GM10248 (cell line): ENCODE results near the gene A1BG.

Source experiments
- CTCF ChIA-PET: fragments of 300-600 bp; sonication (Branson Sonifier 250); formaldehyde crosslinking; extraction: SDS; loops from one replicate; lab custom pipeline; 2021; ENCODE audit warnings: antibody characterized with exemption; lab: Yijun Ruan, JAX
- POLR2A ChIA-PET: fragments of 350-650 bp; sonication (Branson Sonifier 250); formaldehyde crosslinking; extraction: SDS; loops from one replicate; lab custom pipeline; 2020; ENCODE audit warnings: antibody characterized with exemption; lab: Yijun Ruan, JAX
- DNase-seq: peaks from one replicate; pipeline ENCODE4 v3.0.0; 2012; ENCODE audit errors: extremely low spot score
- CTCF ChIP-seq: IDR thresholded peaks from 2 replicates; pipeline ENCODE4 v1.5.1; 2012; ENCODE audit warnings: mild to moderate bottlenecking, low read depth; ENCODE audit errors: extremely low read depth, missing control alignments, control extremely low read depth

A1BG gene

GRCh38 chr19:58394821-58395219 lies 41.5 kb upstream of the A1BG start:
- no peak for DNase-seq
- TF ChIP-seq CTCF = no peak
- ChIA-PET CTCF (no interaction called here), POLR2A (no interaction called here)

DNA sequence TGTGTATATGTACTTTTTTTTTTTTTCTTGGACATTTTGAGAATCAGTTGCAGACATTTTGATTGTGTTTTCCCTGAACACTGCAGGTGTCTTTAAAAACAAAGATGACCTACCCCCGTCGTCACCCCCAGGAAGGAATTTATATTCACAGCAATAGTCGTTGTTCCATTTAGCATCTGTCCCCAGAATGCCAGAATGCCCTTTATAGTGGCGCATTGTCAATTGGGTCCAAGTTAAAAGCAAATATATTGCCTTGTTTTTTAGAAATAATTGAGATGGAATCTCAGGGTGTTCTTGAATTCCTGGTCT lies 40.4 kb upstream of the A1BG start:
- CTCF ChIA-PET = no interaction called here
- POLR2A ChIA-PET = no interaction called here
- DNase-seq = no peak
- TF ChIP-seq CTCF = no peak

DNA sequence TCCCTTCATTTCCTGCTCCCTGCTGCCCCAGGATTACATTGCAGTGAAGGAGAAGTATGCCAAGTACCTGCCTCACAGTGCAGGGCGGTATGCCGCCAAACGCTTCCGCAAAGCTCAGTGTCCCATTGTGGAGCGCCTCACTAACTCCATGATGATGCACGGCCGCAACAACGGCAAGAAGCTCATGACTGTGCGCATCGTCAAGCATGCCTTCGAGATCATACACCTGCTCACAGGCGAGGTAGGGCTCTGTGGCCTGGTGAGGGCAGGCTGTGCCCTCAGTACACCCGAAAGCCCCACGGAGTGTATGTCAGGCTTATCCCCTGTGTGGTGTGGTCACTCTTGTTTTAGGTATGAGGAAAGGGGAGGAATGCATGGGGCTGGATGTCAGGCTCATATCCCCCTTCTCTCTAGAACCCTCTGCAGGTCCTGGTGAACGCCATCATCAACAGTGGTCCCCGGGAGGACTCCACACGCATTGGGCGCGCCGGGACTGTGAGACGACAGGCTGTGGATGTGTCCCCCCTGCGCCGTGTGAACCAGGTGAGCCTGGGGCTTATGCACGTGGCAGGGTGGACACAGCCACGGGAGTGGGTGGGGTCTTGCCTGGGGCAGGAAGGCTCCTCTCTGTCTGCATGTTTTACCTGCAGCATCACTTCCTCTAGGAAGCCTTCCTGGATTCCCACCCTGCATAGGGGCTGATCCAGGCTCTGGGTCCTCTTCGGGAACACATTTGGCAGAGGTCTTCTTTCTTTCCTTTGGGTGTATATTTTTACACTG lies 39.8 kb upstream of the A1BG start:
- TF ChIP-seq CTCF = no peak
- ChIA-PET POLR2A (interaction anchor here (1.2 kb wide), 1 partner anchor 15 kb away, joined by 3 read pairs; the partner anchor contains the start of gene ZNF584), CTCF (interaction anchor here (0.6 kb wide), 1 partner anchor 16 kb away, joined by 3 read pairs; the partner anchor contains the start of gene ZNF584)
- no peak for DNase-seq

- no peak for TF ChIP-seq CTCF
- ChIA-PET POLR2A (interaction anchor here (1.4 kb wide), 1 partner anchor 11 kb away, joined by 5 read pairs; no protein-coding TSS in a partner anchor), CTCF (no interaction called here)
- no peak for DNase-seq
Observed at GRCh38 chr19:58388175-58388526, 34.9 kb upstream of the A1BG start.

DNA sequence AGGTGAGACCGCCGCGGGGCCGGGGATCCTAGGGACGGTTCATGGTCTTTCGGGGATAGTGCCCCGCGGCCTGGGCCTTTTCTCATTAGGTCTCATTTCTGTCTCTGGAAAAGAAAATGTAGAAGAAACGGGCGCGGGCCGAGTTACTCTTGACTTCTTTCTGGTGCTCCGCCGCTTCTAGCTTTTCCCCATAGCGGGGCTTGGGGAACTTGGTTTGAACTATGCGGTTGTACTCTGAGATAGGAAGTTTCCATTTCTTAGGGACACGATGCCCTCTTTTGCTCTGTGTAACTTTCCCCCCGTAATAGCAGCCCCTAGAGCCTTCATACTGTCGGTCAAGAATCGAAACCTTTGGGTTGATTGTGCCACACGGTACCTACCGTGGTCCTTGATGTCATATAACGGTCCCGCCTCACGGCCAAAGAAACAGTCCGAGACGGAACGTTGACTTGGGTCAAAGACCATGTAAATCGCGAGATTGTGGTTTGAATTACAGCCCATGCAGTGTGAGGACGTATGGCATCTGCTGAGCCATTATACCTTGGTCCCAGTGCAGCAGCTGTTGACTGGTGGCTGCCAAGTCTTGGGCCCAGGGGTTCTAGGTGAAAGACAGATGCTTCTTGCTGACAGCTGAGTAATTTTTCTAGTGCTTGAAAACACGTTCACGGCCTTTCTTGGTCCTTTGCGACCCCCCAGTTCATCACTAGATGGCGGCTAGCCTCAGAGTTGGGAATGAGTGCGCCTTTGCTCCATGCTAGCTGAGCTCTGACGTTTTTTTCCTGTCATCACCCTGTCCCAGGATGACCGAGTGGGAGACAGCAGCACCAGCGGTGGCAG lies 34.3 kb upstream of the A1BG start:
- CTCF ChIA-PET = no interaction called here
- peak; percentile 13 for TF ChIP-seq CTCF
- DNase-seq = no peak
- POLR2A ChIA-PET = interaction anchor here (0.5 to 1.4 kb wide), 3 partner anchors 12 to 25 kb away, joined by 3 to 5 read pairs (median 3); partner anchors contain the start of gene ZNF497

DNA sequence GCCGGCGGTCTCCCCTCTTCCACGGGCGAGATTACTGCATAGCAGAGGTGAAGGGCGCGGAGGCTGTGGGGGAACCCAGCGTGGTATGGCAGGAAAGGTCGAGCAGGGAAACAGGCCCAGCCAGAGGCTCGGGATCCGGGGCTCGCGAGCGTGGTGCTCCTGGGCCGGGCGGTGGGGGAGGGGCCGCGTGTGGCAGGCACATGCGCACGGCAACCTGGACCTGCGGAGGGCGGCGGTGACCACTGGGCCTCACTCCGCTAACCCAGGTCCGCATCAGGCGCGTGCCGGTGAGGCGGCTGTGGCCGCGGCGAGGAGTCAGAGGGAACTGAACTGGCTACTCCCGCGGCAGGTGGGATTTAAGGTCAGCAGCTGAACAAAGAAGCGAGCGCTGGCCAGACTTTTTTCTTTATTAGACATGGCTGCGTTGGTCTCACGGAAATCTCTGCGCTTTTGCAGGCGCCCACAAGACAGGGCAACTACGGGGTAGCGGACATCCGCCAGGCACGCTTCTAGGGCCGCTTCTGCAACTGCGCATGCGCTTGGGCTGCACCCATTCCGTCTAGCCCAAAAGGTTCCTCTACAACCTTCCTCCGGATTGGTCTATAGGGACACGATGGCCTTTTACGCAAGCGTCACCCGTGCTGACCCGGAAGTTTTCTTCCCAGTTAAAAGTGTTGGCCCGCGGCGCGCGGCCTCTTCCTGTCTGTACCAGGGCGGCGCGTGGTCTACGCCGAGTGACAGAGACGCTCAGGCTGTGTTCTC lies 33.5 kb upstream of the A1BG start, which contains the start of gene RPS5:
RPS5 (plus strand) TSS at position 694 of the 762 bp plus-strand sequence. CDS start 869 bp downstream, outside the sequence.
- POLR2A ChIA-PET = interaction anchor here (1.0 kb wide), 1 partner anchor 24 kb away, joined by 3 read pairs; the partner anchor contains the start of gene ZNF497
- CTCF ChIA-PET = no interaction called here
- peak; percentile 100 for DNase-seq
- TF ChIP-seq CTCF = no peak
